K562 (cell line): ENCODE measurements around the gene GALM. TPM values are rescaled to one million over a fixed set of nuclear protein-coding genes. Genes with fewer than 3 reads are reported as not detected.

Experiments used
- EGR1 ChIP-seq: fragments of 450-650 bp; conservative IDR thresholded peaks from 2 replicates; pipeline ENCODE4 v1.6.1; 2017; ENCODE audit warnings: mild to moderate bottlenecking
- GATAD2B ChIP-seq: fragments of 450-650 bp; IDR thresholded peaks from 2 replicates; pipeline ENCODE4 v1.6.1; 2017; ENCODE audit warnings: mild to moderate bottlenecking, borderline replicate concordance
- HDAC1 ChIP-seq, 2 experiments: fragments of 450-650 bp; IDR thresholded peaks; 2 replicates each; pipeline ENCODE4 v1.6.1; 2016 to 2017; ENCODE audit warnings: inconsistent platforms in 1 of 2, mild to moderate bottlenecking in 1 of 2, moderate library complexity in 1 of 2
- HDAC2 ChIP-seq: fragments of 450-650 bp; IDR thresholded peaks from 2 replicates; pipeline ENCODE4 v1.6.1; 2016; ENCODE audit warnings: mild to moderate bottlenecking
- MEF2A ChIP-seq: IDR thresholded peaks from 2 replicates; pipeline ENCODE4 v1.6.1; 2011; ENCODE audit warnings: low read depth, mild to moderate bottlenecking, low read length, moderate library complexity; ENCODE audit not compliant: control insufficient read depth
- POLR2H ChIP-seq: IDR thresholded peaks from 2 replicates; pipeline ENCODE4 v1.6.1; 2016; ENCODE audit warnings: missing genetic modification characterization, low read depth, mild to moderate bottlenecking, control low read depth, missing compliant biosample characterization, moderate library complexity
- SPI1 ChIP-seq: IDR thresholded peaks from 2 replicates; pipeline ENCODE4 v1.6.1; 2011; ENCODE audit warnings: low read depth, low read length, control low read depth, borderline replicate concordance
- TAL1 ChIP-seq: fragments of 450-650 bp; IDR thresholded peaks from 2 replicates; pipeline ENCODE4 v1.6.1; 2016; ENCODE audit warnings: mild to moderate bottlenecking
- TBP ChIP-seq: optimal IDR thresholded peaks from 2 replicates; pipeline ENCODE3; 2011; ENCODE audit warnings: low read depth, low read length, improper control_type of control experiment
- ZNF592 ChIP-seq: fragments of 450-650 bp; IDR thresholded peaks from 2 replicates; pipeline ENCODE4 v1.6.1; 2017; ENCODE audit warnings: antibody characterized with exemption, mild to moderate bottlenecking
- polyA plus RNA-seq, 8 experiments: library from polyadenylated mRNA; depleted of rRNA in 4 of 8; stranded (reverse) in 5 of 8; unstranded in 3 of 8; fragments of >200 nt; fragmentation: Nextera tagmentation in 2 of 8; fragmentation: Illumina TruSeq in 1 of 8; extraction: Ambion mirVana in 2 of 8; extraction: Trizol in 1 of 8; gene quantifications; 2 replicates each; pipeline versions ENCODE4 v1.2.1 to v1.2.3, GENCODE V29; 2011 to 2014; ENCODE audit warnings: inconsistent platforms in 1 of 8, missing spikeins in 1 of 8
- total RNA-seq, 7 experiments: library from RNA; depleted of rRNA in 6 of 7; stranded (reverse); fragments of >200 nt in 6 of 7; fragmentation: Illumina TruSeq in 2 of 7; extraction: Trizol in 2 of 7; gene quantifications; 2 replicates each; pipeline versions ENCODE4 v1.2.1 to v1.2.3, GENCODE V29; 2011 to 2021; ENCODE audit warnings: low replicate concordance in 1 of 7
- TF ChIP-seq, protein P1 (sequence below): sonication (generic); IDR thresholded peaks from 2 replicates; pipeline ENCODE4 v1.6.1; 2016
- TF ChIP-seq, protein P2 (sequence below): fragments of 450-650 bp; IDR thresholded peaks from 2 replicates; pipeline ENCODE4 v1.6.1; 2016; ENCODE audit warnings: missing biosample characterization, missing genetic modification characterization

GALM gene
- total and polyA plus RNA-seq, 9 of the 15 experiments (the other 6 are each of a cell fraction or from before 2014, with no cell fraction given) = 22.1 to 51.7 (median 27.9) TPM

DNA sequence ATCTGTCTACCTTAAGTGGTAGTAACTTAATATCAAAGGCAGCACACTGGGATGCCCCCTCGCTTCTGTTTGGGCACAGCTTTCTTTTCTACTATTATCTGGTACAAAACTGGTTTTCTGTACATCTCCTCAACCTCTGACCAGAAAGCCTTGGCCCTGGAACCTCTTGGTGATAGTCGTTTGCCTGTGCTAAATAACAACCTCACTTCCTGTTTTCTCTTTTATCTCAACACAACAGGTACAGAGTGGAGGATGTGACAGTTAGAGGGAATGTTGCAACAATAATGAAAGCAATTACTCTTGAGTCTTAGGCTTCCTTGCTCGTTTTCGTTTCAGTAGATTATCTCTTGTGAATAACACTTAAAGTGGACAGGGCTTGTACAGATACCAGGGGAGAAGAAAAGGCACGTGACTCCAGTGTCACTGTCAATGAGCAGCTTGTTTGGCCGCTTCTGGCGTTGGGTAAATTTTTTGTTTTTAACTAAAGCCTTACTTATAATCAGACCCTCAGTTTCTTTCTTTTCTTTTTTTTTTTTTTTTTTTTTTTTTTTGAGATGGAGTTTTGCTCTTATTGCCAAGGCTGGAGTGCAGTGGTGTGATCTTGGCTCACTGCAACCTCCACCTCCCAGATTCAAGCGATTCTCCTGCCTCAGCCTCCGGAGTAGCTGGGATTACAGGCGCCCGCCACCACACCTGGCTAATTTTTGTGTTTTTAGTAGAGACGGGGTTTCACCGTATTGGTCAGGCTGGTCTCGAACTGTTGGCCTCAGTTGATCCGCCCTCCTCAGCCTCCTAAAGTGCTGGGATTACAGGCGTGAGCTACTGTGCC is 22.0 kb upstream of the GALM start (continued):
- TF ChIP-seq, protein P1, sequence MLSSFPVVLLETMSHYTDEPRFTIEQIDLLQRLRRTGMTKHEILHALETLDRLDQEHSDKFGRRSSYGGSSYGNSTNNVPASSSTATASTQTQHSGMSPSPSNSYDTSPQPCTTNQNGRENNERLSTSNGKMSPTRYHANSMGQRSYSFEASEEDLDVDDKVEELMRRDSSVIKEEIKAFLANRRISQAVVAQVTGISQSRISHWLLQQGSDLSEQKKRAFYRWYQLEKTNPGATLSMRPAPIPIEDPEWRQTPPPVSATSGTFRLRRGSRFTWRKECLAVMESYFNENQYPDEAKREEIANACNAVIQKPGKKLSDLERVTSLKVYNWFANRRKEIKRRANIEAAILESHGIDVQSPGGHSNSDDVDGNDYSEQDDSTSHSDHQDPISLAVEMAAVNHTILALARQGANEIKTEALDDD = peak; percentile 93
- peak; percentile 56 for TF ChIP-seq TBP
- TF ChIP-seq MEF2A = peak; percentile 46
- peak in 1 of 2 experiments; percentile 14; a peak in 1 of 4 replicates for TF ChIP-seq HDAC1 (IDR thresholded peaks at IDR 0.05)
- TF ChIP-seq SPI1 = peak; percentile 95
- TF ChIP-seq, protein P2, sequence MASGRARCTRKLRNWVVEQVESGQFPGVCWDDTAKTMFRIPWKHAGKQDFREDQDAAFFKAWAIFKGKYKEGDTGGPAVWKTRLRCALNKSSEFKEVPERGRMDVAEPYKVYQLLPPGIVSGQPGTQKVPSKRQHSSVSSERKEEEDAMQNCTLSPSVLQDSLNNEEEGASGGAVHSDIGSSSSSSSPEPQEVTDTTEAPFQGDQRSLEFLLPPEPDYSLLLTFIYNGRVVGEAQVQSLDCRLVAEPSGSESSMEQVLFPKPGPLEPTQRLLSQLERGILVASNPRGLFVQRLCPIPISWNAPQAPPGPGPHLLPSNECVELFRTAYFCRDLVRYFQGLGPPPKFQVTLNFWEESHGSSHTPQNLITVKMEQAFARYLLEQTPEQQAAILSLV (tag) = peak; percentile 68
- TF ChIP-seq ZNF592 = peak; percentile 79; the same call in 1 of the 2 replicates
- TF ChIP-seq TAL1 = peak; percentile 96
- peak; percentile 42; the same call in 1 of the 2 replicates for TF ChIP-seq GATAD2B
- TF ChIP-seq EGR1 = peak; percentile 53; the same call in 1 of the 2 replicates
- TF ChIP-seq POLR2H (tag) = peak; percentile 70
- TF ChIP-seq HDAC2 = peak; percentile 89
